ENCODE measurements around the gene DHRS3.
A peak's percentile ranks its signal among the peaks of the same experiment; 100 is the strongest.

Gene DHRS3

DNA sequence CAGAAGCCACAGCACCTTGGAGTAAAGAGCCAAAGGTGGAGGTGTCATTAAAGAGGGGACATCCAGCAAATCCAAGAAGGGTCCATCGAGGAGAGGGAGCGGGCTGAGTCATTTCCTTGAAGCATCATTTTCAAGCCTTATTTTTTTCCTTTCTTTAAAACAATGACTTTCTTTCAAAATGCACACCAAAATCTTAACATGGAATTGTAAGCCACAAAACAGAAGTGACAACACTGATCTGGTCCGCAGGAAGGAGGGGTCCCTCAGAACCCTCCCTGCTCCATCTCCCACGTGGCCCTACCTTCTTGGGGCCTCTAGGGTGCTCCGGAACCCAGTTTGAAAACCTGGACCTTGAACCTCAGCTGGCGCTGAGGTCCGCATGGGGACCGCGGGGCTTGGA is 14.8 kb downstream of the DHRS3 start:
- in situ Hi-C loops (cut with HindIII; ENCODE audit: low pct_ligation_motif_present, low pct_unique_long_range_greater_than_20kb, low sequenced_read_pairs): no loop called here
- DNase-seq: no peak

DNA sequence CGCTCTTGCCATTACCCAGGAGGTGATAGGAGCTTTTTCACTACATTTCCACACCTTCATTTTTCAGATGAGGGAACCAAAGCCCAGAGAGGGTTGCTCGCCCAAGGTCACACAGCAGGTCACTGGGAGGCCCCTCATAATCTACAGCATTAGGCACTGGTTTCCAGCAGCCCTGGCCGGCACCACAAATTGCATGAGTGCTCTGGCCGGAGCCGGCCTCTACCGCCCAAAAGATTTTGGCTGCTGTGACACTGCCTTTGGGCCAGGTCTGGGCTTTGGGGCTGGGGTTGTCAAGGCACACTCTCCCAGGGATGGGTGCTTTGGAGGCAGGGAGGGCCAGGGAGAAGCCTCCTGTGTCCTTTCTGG is 15.4 kb downstream of the DHRS3 start:
- in situ Hi-C loops (cut with HindIII; ENCODE audit: low pct_ligation_motif_present, low pct_unique_long_range_greater_than_20kb, low sequenced_read_pairs): no loop called here

DNA sequence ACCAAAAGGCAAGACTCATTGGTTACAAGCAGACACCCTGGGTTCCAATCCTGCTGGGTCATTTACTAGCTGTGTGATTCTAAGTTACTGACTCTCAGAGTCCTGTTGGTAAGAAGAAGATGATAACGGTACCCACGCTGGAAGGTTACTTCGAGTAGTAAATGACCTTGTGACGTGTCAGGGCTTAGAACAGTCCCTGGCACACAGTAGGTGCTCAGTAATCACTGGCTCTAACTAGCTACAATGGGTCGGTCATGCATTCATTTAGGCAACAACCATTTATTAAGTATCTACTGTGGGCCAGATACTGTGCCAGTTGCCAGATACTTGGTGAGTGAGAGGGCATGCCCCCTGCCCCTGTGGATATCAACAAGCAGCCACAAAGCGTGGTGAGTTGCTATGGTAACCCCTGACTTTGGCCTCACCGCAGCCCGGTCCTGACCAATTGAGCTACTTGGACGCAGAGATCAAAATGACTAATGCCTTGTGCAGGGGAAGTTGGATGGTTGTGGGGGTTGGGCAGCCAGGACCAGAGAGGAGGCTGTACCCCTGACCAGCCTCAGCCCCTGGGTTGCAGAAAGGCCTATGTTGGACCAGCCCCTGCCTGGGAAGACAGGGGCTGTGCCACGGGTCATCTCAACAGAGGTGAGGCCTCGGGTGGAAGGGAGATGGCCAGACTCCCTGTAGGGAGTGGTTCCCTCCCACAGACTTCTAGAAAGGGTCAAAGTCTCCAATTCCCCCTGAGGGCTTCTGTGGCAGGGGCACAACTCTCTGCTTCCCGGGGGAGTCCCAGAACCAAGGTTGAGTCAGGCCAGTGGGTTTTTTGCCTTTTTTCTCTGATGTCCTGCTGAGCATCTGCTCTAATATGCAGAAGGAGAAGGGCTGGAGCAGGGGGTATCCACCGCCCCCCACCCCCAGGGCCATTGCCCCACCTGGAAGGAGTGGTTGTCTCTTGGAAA is 16.0 kb downstream of the DHRS3 start:
- DNase-seq: peak; percentile 98
- in situ Hi-C loops (cut with HindIII; ENCODE audit: low pct_ligation_motif_present, low pct_unique_long_range_greater_than_20kb, low sequenced_read_pairs): no loop called here

More for the DNA sequence above, 15.4 kb downstream of the DHRS3 start:
- DNase-seq: no peak

DNA sequence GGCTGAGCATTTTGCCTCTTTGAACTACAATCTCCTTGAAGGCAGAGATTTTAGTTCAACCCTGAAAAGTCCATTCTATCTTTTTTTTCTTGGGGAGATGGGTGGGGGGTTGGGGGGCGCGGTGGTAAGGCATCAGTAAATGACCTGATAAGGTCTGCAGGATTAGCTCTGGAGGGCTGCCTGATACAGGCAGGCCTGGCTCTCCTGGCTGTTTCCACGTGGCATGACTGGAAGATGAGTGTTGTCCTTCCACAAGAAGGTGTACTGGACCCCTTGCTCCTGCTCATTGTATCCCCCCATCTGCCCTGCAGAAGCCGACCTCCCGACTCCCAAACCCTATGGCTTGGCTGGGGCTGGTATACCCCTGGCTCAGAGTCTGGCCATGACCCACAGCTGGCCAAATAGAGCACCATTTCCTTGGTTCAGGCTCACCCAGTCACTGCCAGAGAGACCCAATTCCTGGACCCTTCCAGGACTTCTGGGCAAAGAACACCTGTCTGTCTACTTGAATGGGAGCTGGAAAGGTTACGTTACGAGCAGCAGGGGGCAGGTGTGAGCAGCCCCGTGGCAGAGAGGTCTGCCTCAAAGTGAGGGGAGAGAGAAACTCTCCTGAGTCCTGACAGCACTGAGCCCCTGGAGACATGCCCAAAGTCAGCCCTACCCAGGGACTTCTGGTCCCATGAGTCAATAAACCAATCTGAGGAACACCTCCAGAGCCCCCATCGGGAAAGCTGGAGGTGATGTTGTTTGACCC is 17.0 kb downstream of the DHRS3 start:
- in situ Hi-C loops (cut with HindIII; ENCODE audit: low pct_ligation_motif_present, low pct_unique_long_range_greater_than_20kb, low sequenced_read_pairs): no loop called here
- DNase-seq: peak; percentile 71

DNA sequence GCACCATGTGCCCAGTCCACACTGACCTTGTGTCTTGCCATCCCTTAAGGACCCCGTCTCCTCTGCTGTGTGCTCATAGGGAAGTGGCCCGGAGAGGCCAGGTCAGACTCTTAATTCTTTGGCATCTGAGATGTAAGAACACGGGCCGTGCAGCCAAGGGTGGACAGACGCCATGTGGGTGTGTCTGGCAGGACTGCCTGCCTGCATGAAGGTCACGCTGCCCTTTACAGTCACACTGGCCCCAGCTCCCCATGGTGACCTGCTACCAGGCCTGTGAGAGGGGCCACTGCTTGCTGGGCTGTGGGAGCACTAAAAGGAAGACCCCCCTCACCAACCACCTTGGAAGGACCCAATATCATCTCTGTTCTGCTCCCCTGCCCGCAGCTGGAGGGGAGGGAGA is 17.7 kb downstream of the DHRS3 start:
- in situ Hi-C loops (cut with HindIII; ENCODE audit: low pct_ligation_motif_present, low pct_unique_long_range_greater_than_20kb, low sequenced_read_pairs): no loop called here

DNA sequence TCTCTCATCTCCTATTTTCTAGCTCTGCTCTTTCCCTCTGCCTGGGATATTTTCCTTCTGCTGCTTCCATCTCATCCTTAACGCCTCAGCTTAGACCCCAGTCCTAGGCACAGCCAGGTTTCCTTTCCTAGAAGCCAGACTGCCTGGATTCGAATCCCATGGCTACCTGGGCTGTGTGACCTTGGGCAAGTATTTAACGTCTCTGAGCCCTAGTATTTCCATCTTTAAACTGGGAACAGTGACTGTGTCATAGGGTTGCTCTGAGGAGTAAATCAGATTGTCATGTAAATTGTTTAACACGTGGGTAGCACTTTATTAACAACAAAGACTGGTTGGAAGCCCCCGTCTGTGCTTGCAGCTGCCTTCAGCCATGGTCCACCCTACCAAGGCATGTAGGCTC is 18.4 kb downstream of the DHRS3 start:
- no peak for DNase-seq
- in situ Hi-C loops (cut with HindIII; ENCODE audit: low pct_ligation_motif_present, low pct_unique_long_range_greater_than_20kb, low sequenced_read_pairs): no loop called here

More for the DNA sequence above, 17.7 kb downstream of the DHRS3 start:
- no peak for DNase-seq

DNA sequence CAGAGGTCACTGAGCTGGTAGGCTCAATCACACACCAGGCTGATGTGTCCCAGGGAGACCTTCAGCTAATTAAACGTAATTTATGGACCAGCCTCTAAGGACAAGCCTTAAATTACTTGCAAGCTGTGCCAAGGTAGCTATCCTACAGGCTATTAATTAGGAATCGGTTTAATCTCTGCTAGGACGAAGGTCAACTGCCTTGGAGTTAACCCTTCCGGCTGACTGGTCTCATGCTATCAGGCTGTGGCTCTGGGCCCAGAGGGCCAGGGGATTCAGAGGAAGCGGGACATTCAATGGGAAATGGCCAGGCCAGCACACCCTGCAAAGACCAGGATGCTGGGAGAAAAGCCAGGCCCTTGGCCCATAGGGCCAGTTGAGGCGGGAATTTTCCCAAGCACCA is 19.0 kb downstream of the DHRS3 start:
- in situ Hi-C loops (cut with HindIII; ENCODE audit: low pct_ligation_motif_present, low pct_unique_long_range_greater_than_20kb, low sequenced_read_pairs): no loop called here
- no peak for DNase-seq

DNA sequence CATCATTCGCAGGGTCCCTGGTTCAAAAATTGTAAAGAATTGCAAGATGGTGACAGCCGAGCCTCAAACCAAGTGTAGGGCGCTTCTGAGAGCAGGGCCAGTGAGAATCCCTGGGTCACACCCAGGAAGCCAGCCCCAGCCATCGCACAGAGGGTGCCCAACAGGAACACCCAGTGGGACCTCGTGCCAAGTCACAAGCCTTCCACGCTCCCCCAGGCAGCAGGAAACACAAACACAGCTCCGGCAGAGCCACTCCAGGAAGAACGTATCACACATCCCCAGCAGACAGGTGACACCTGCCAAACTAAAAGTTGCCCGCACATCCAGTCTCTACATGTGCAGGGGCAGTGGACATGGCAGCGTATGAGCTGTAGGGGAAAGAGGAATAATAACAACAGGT is 20.2 kb downstream of the DHRS3 start:
- no peak for DNase-seq
- in situ Hi-C loops (cut with HindIII; ENCODE audit: low pct_ligation_motif_present, low pct_unique_long_range_greater_than_20kb, low sequenced_read_pairs): no loop called here

DNA sequence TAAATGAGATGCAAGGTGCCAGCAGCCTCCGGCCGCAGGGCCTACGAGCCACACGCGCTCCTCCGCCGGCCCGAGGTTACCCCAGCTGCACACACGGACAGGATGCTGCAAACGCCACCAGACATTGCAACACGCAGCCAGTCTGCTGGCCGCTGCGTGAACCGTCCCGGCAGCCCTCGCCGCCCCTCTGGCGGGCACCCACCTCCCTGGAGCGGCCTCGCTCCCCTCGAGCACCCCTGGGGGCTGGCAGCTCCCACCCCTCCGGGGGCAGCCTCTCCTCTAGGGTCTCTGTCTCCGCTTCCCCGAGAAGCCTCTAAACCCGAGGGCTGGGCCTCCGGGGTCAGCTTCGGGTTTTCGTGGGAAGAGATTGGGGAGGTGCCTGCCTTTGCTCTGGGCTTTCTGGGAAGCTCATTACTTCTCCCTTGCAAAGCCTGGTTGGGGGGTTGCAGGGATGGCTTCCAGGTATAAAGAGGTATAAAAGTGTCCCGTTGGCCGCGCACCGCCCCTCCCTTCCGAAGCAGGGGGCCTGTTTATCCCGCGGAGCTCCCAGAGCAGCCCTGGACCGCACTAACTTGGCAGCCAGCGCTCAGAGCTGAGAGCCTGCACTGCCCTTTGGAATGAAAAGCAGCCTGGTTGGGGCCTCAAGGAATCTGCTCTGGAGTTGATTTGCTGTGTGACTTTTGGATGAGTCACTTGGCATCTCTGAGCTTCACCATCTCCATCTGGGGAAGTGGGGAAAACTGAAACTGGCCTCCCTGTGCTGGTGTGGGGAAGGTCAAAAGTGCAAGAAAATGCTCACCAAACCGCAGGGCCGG is 21.8 kb downstream of the DHRS3 start:
- DNase-seq: peak; percentile 90

DNA sequence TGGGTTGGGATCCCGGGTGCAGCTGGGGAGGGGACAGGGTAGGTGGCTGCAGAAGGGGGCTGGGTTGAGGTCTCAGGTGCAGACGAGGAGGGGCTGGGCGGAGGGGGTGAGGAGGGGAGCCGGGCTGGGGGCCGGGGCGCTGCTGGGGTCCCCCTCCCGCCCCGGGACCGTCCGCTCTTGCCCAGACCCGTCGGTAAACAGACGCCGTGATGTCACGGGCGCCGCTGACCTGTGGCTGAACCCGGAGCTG is 22.3 kb downstream of the DHRS3 start:
- in situ Hi-C loops (cut with HindIII; ENCODE audit: low pct_ligation_motif_present, low pct_unique_long_range_greater_than_20kb, low sequenced_read_pairs): no loop called here
- DNase-seq: no peak

More for the DNA sequence above, 21.8 kb downstream of the DHRS3 start:
- in situ Hi-C loops (cut with HindIII; ENCODE audit: low pct_ligation_motif_present, low pct_unique_long_range_greater_than_20kb, low sequenced_read_pairs): no loop called here

DNA sequence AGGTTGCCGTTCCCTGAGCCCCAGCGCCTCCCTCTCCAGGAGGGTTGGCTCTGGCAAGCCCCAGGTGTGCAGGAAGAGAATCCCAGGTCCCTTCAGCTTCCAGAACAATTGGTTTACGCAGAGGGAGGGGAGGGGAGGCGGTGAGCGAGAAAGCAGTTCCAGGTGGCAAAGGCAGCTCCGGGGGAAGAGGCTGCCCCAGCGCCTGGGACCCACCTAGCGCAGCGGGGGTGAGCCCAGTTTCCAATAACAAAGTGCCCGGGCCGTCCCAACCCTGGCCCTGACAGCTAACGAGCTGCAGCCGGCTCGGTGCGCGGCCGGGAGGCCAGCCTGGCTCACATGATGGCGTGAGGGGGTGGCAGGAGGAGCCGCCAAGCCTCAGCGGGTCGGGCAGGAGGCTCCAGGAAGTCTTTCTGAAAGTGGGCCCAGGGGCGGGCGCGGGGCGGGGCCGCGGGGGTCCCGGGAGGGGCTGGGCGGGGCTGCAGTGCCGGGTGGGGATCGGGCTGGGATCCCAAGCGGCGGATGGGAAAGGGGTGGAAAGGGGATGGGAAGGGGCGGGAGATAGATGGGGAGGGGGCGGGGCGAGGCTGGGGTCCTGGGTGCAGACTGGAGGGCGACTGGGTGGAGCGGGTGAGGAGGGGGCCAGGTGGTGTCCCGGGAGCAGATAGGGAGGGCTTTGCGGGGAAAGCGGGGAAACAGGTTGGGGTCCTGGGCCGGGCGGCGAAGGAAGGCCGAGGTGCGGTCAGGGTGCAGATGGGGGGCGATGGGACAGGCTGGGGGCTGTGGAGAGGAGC is 22.8 kb downstream of the DHRS3 start:
- peak; percentile 76 for DNase-seq
- in situ Hi-C loops (cut with HindIII; ENCODE audit: low pct_ligation_motif_present, low pct_unique_long_range_greater_than_20kb, low sequenced_read_pairs): no loop called here

DNA sequence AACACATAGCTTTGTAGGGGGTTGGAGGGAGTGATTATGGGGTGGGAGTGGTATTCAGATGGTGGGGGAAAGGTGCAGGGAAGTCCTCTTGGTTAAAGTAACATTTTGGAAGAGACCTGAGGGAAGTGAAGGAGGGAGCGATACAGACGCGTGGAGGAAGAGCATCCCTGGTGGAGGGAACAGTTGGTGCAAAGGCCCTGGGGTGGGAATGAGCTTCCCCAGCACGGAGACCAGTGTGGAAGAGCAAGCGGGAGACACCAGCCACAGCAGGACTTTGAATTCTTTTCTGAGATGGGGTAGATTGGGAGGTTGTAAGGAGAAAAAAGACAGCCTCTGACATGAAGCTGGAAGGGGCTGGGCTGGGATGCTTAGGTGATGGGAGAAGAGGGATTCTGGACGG is 23.5 kb downstream of the DHRS3 start:
- in situ Hi-C loops (cut with HindIII; ENCODE audit: low pct_ligation_motif_present, low pct_unique_long_range_greater_than_20kb, low sequenced_read_pairs): no loop called here

DNA sequence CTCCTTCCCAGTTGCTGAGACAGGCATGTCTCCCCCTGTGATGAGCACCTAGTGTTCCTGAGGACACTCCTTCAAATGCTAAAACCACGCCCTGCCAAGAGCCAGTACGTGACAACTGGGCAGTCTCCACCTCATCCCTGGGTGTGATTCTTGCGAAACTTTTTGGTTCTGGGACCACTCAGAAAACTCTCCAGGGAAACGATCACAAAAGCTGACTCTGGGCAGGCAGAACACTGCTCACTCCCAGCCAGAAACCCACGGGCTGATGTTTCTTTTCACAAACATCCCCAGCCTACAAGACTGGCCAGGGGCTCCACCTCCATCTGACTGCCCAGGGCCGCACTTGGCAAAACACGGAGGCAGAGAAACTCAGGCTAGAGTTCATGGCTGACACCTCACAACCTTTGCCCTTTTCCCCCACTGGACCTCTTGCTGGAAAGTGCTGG is 24.4 kb downstream of the DHRS3 start:
- no peak for DNase-seq

More for the DNA sequence above, 23.5 kb downstream of the DHRS3 start:
- DNase-seq: no peak

DNA sequence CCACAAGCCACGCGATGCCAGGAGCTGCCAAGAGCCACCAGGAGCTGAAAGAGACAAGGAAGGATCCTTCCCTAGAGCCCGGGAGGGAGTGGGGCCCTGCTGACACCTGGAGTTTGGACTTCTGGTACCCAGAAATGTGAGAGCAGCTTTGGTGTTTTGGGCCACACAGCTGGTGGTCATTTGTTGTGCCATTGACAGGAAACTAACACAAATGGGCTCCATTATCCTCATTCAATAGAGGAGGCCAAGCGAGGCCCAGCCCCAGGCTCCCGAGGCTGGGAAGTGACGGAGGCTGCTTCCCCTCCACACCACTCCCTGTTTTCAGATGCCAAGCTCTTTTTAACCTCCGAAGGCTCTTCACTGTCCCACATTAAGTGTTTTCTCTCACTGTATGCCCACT is 25.5 kb downstream of the DHRS3 start:
- no peak for DNase-seq
- in situ Hi-C loops (cut with HindIII; ENCODE audit: low pct_ligation_motif_present, low pct_unique_long_range_greater_than_20kb, low sequenced_read_pairs): no loop called here

More for the DNA sequence above, 24.4 kb downstream of the DHRS3 start:
- in situ Hi-C loops (cut with HindIII; ENCODE audit: low pct_ligation_motif_present, low pct_unique_long_range_greater_than_20kb, low sequenced_read_pairs): no loop called here

DNA sequence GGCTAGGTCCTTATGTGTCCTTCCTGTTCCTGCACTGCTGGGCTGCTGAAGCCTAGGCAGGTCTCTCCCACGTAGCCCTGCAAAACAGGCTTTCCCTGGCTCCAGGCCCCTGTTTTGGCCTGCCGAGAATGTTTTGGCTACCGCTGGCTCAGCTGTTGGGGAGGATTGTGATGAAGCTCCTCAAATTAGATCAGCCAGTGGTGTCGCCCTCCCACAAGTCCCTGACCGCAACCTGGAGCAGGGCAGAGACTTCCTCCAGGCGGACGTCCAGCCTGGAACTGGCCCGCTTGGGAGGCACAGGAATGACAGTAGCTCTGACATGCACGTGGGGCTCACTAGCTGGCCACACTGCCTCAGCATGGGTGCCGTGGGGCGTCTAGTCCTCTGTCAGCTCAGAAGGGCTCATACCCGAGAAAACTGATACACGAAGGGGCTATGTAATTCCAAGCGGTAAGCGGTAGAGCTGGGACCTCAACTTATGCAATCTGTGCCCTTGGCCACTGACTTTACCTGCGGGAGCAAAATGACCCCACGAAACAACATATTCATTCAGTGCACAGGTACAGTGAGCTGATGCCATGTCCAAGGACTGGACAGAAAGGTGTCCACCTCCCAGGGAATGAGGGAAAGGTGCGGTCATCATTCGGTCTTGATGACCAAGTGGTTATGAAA is 26.6 kb downstream of the DHRS3 start:
- in situ Hi-C loops (cut with HindIII; ENCODE audit: low pct_ligation_motif_present, low pct_unique_long_range_greater_than_20kb, low sequenced_read_pairs): no loop called here

DNA sequence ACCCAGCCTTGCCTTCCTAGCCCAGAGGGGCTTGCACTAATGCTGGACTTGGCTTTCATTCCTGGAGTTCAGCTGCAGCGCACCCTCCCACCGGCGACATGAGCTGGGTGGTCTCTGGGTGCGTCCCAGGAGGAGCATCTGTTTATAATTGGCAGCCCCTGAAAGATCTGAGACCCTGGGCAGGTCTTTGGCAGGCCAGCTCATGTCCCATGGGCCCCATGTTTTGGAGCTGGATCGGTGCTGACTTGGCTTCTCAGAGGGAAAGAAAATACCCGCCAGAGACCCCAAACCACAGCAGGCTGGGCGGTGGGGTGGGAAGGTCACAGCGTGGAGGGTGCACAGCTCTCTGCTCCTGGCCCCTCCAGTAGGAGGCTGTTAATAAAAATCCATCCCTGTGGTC is 29.3 kb downstream of the DHRS3 start:
- DNase-seq: no peak
- in situ Hi-C loops (cut with HindIII; ENCODE audit: low pct_ligation_motif_present, low pct_unique_long_range_greater_than_20kb, low sequenced_read_pairs): no loop called here

More for the DNA sequence above, 26.6 kb downstream of the DHRS3 start:
- no peak for DNase-seq

DNA sequence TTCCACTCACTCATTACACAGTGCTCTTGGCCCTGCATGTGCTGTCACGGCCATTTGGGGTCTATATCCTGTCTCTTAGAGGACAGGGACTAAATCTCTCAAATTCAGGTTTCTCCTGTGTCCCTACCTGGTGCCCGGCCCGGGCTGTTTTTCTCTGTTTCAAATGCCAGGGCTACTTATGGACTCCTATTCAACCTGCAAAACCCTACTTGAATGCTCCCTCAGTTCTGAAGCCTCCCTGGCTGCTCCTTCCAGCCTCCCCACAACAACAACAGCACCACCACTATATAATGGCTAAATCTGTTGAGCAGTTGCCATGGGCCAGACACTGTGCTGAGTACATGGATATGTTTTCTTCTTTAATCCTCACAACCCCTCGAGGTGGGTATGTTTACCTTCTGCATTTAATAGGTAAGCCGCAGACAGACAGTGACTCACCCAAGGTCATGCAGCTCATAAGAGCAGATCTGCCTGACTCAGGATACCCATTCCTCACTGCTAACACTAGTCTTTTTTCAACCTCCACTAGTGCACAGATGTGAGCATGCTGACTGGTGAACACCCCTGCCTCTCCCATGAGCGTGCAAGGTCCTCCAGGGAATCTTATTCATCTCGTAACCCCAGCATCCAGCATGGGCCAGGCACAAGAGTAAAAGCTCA is 29.9 kb downstream of the DHRS3 start:
- peak; percentile 51 for DNase-seq
- in situ Hi-C loops (cut with HindIII; ENCODE audit: low pct_ligation_motif_present, low pct_unique_long_range_greater_than_20kb, low sequenced_read_pairs): no loop called here
